Small intestine (tissue), 16 donors: ENCODE results near the gene UVSSA. TPM values are rescaled to one million over a fixed set of nuclear protein-coding genes. Genes with fewer than 3 reads are reported as not detected.

Experiments used
- DNase-seq, 2 donors: peaks; one replicate each; pipeline versions ENCODE4 v3.0.0 to v3.0.0-alpha.2; 2013
- FAIRE-seq: peaks from 2 replicates; lab custom pipeline; 2012; peaks lifted over from hg19 to GRCh38; lab: Jason Lieb, UNC
- H3K27ac ChIP-seq, 3 donors: one replicate each; pipeline ENCODE4 v1.5.1; 2013; ENCODE audit warnings: low read length in 2 of 3, mild to moderate bottlenecking in 2 of 3, control low read depth in 1 of 3, inconsistent platforms in 1 of 3, low read depth in 1 of 3, moderate library complexity in 1 of 3
- H3K27me3 ChIP-seq, 3 donors: one replicate each; pipeline ENCODE4 v1.6.1; 2013; ENCODE audit warnings: low read length in 3 of 3, inconsistent platforms in 1 of 3; ENCODE audit not compliant: control insufficient read depth in 3 of 3, insufficient read depth in 3 of 3
- H3K36me3 ChIP-seq, 3 donors: one replicate each; pipeline ENCODE4 v1.6.1; 2013; ENCODE audit warnings: low read length in 3 of 3, inconsistent platforms in 1 of 3, low read depth in 1 of 3, mild to moderate bottlenecking in 1 of 3, moderate library complexity in 1 of 3; ENCODE audit not compliant: control insufficient read depth in 3 of 3, insufficient read depth in 2 of 3
- H3K4me1 ChIP-seq, 3 donors: one replicate each; pipeline ENCODE4 v1.6.1; 2013; ENCODE audit warnings: low read length in 2 of 3, inconsistent platforms in 1 of 3, low read depth in 1 of 3, mild to moderate bottlenecking in 1 of 3, moderate library complexity in 1 of 3; ENCODE audit not compliant: control insufficient read depth in 3 of 3, insufficient read depth in 2 of 3
- H3K4me3 ChIP-seq, 3 donors: one replicate each; pipeline ENCODE4 v1.5.1; 2013; ENCODE audit warnings: low read length in 3 of 3, control low read depth in 1 of 3, inconsistent platforms in 1 of 3, low read depth in 1 of 3, mild to moderate bottlenecking in 1 of 3, moderate library complexity in 1 of 3
- H3K9me3 ChIP-seq, 2 donors: one replicate each; pipeline ENCODE4 v1.6.1; 2013; ENCODE audit warnings: low read depth in 1 of 2, low read length in 1 of 2; ENCODE audit not compliant: control insufficient read depth in 2 of 2, insufficient read depth in 1 of 2
- WGBS, 3 donors: extraction: QIAGEN DNeasy Blood & Tissue Kit; methylation state at CpG; one replicate each; pipeline ENCODE4 v1.1.7; 2013; 5-methylcytosine and 5-hydroxymethylcytosine counted together
- long read RNA-seq, 10 donors: transcript quantifications; one replicate each; lab custom pipeline, GENCODE V29; 2026
- polyA plus RNA-seq, 4 donors: library from polyadenylated mRNA; stranded (reverse) in 3 of 4; unstranded in 1 of 4; fragments of 200-250 nt in 3 of 4; fragments of 120-200 nt in 1 of 4; gene quantifications; one replicate each; pipeline versions ENCODE4 v1.2.1 to v1.2.3, GENCODE V29; 2013
- donor health status: healthy with polysubstance abuse.
- donor health status: control.
- donor health status: control.
- donor health status: Bipolar disorder and iron deficiency.
- donor health status: healthy.

The UVSSA gene, protein sequence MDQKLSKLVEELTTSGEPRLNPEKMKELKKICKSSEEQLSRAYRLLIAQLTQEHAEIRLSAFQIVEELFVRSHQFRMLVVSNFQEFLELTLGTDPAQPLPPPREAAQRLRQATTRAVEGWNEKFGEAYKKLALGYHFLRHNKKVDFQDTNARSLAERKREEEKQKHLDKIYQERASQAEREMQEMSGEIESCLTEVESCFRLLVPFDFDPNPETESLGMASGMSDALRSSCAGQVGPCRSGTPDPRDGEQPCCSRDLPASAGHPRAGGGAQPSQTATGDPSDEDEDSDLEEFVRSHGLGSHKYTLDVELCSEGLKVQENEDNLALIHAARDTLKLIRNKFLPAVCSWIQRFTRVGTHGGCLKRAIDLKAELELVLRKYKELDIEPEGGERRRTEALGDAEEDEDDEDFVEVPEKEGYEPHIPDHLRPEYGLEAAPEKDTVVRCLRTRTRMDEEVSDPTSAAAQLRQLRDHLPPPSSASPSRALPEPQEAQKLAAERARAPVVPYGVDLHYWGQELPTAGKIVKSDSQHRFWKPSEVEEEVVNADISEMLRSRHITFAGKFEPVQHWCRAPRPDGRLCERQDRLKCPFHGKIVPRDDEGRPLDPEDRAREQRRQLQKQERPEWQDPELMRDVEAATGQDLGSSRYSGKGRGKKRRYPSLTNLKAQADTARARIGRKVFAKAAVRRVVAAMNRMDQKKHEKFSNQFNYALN
- polyA plus RNA-seq = 10 to 100 TPM in 2 of 4 donors, 1 to 10 TPM in 2; 8.5 to 20.3 (median 9.8) TPM
- long read RNA-seq, donor 1 = 0 reads
- long read RNA-seq, donor 2, full-length matches to known transcripts = 2 of 2 reads
- long read RNA-seq, donor 2, partial matches to known transcripts = 0 of 2 reads
- long read RNA-seq, donor 2, other reads (novel, unspliced or antisense) = 0 of 2 reads
- long read RNA-seq, donor 3, full-length matches to known transcripts = 3 of 3 reads
- long read RNA-seq, donor 3, partial matches to known transcripts = 0 of 3 reads
- long read RNA-seq, donor 3, other reads (novel, unspliced or antisense) = 0 of 3 reads
- long read RNA-seq, donor 4 = 0 reads
- long read RNA-seq, donor 5, full-length matches to known transcripts = 5 of 5 reads
- long read RNA-seq, donor 5, partial matches to known transcripts = 0 of 5 reads
- long read RNA-seq, donor 5, other reads (novel, unspliced or antisense) = 0 of 5 reads
- long read RNA-seq, donor 6, full-length matches to known transcripts = 3 of 3 reads
- long read RNA-seq, donor 6, partial matches to known transcripts = 0 of 3 reads
- long read RNA-seq, donor 6, other reads (novel, unspliced or antisense) = 0 of 3 reads
- long read RNA-seq, donor 7 = 0 reads
- long read RNA-seq, donor 8, full-length matches to known transcripts = 1 of 1 reads
- long read RNA-seq, donor 8, partial matches to known transcripts = 0 of 1 reads
- long read RNA-seq, donor 8, other reads (novel, unspliced or antisense) = 0 of 1 reads
- long read RNA-seq, donor 9, full-length matches to known transcripts = 1 of 1 reads
- long read RNA-seq, donor 9, partial matches to known transcripts = 0 of 1 reads
- long read RNA-seq, donor 9, other reads (novel, unspliced or antisense) = 0 of 1 reads
- long read RNA-seq, donor 10, full-length matches to known transcripts = 2 of 2 reads
- long read RNA-seq, donor 10, partial matches to known transcripts = 0 of 2 reads
- long read RNA-seq, donor 10, other reads (novel, unspliced or antisense) = 0 of 2 reads

GRCh38 chr4:1346781-1347409, at the start of gene UVSSA:
Gene UVSSA (plus strand): TSS chr4:1347208. CDS start chr4:1348092, 884 bp downstream.
- DNase-seq (peak; percentile 99 to 100), FAIRE-seq (no peak)
- WGBS, 3 donors = 0 to 1% (median 0%) methylated on average over 46 to 76 of the region's 76 CpGs

GRCh38 chr4:1297456-1298325, 49.3 kb upstream of the UVSSA start:
- DNase-seq (no peak), FAIRE-seq (no peak)
- Histone ChIP-seq H3K9me3 (no peaks in the 10 kb centered on the region), H3K36me3 (peaks cover 8 to 63% (median 13%) of the 10 kb centered on the region in 3 donors), H3K4me3 (no peak overlapping the region), H3K27ac (no peak overlapping the region), H3K27me3 (no peaks in the 10 kb centered on the region), H3K4me1 (no peaks in the 10 kb centered on the region)
- 92 to 93% (median 92%) methylated on average over 30 to 32 of the region's 32 CpGs for WGBS, 3 donors

More at GRCh38 chr4:1346781-1347409, at the start of gene UVSSA:
- no peaks in the 10 kb centered on the region for H3K27me3 ChIP-seq
- H3K4me3 ChIP-seq = peak within 1 kb of the TSS; percentile 69 to 82 (median 82)
- H3K27ac ChIP-seq = peak within 1 kb of the TSS; percentile 97 to 99 (median 98)
- H3K36me3 ChIP-seq = peaks cover 0 to 18% (median 0%) of the 10 kb centered on the region in 3 donors
- H3K4me1 ChIP-seq = peaks cover 0 to 12% (median 3%) of the 10 kb centered on the region in 3 donors
- peaks cover 0 to 2% of the 10 kb centered on the region in 2 donors for H3K9me3 ChIP-seq

DNA sequence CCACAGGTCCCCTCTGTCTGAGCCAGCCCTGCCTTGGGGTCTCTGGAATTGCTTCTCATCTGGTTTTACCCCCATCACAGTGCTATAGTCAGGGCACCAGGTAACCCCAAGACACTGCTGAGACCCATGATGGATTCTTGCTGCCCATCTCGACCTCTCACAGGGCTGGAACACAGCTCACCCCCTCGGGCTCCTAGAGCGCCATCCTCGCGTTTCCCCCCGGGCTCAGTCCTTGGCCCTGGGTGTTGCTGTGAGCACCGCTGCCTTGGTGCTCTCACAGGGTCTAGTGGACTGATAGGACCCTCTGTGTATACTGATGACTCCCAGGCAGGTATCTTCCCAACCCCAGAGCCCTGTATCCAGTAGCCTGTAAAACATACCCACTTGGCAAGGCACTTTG, 48.5 kb upstream of the UVSSA start:
- Histone ChIP-seq H3K27me3 (no peaks in the 10 kb centered on the region), H3K36me3 (peaks cover 8 to 61% (median 13%) of the 10 kb centered on the region in 3 donors), H3K4me1 (no peaks in the 10 kb centered on the region), H3K27ac (no peak overlapping the region), H3K9me3 (no peaks in the 10 kb centered on the region), H3K4me3 (no peak overlapping the region)
- WGBS, 3 donors = 94 to 96% (median 96%) methylated on average over 7 of the region's 7 CpGs
- DNase-seq (no peak), FAIRE-seq (no peak)

GRCh38 chr4:1299301-1299860, 47.6 kb upstream of the UVSSA start:
- DNase-seq (no peak), FAIRE-seq (no peak)
- Histone ChIP-seq H3K4me3 (no peak overlapping the region), H3K4me1 (no peaks in the 10 kb centered on the region), H3K36me3 (peaks cover 11 to 58% (median 13%) of the 10 kb centered on the region in 3 donors), H3K27me3 (no peaks in the 10 kb centered on the region), H3K9me3 (no peaks in the 10 kb centered on the region), H3K27ac (no peak overlapping the region)
- WGBS, 3 donors = 82 to 89% (median 85%) methylated on average over 15 of the region's 15 CpGs

DNA sequence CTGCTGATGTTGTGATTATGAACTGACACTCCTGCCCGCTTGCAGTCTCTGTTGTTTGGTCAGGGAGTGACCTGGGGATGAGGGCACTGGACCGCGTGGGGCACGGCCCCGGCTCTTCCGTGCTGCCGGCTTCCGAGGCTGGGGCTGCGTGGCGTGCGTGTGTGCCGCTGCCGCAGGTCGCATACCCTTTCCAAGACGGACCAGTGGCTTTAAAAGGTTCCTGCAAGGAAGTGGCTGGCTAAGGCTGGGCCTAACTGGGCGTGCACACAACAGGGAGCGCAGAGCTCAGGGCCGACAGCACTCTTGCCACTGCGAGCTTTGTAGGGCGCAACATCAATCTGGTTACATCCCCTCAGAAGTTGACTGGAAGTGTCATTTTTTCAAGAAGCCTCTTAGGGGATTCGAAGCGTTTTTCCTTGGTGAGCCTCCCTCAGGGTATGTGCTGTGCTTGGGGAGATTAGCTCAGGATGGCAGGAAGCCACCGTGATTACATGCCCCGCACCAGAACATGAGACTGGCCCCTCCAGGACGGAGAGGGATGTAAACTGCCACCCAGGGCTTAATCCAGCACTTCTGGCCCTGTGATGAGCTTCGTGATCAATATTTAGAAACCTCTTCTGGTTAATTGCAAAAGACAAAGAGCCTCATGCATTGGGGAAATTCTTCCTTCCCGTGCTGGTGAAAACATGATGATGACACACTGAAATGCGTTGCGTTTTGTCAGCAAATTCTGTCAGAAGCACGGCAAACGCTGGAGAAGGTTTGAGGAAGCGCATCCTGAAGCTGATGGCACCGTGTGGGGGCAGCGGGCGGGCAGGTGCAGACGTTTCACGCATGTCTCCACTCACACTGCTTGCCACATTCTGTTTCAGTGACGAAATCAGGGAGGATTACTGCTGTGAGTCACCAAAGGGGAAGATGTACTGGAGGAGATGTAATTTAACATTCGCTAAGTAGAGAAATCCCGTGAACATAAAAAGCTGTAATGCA, 46.2 kb upstream of the UVSSA start:
- FAIRE-seq (no peak), DNase-seq (no peak)
- Histone ChIP-seq H3K9me3 (no peaks in the 10 kb centered on the region), H3K4me1 (peaks cover 0 to 6% (median 5%) of the 10 kb centered on the region in 3 donors), H3K36me3 (peaks cover 11 to 65% (median 13%) of the 10 kb centered on the region in 3 donors), H3K27me3 (no peaks in the 10 kb centered on the region), H3K27ac (peak overlapping the region in 1 of 3 donors; percentile 29), H3K4me3 (no peak overlapping the region)
- WGBS, 3 donors = 84 to 85% (median 85%) methylated on average over 40 of the region's 40 CpGs

GRCh38 chr4:1302159-1302558, 44.8 kb upstream of the UVSSA start:
- peaks cover 0 to 4% of the 10 kb centered on the region in 2 donors for H3K9me3 ChIP-seq
- WGBS, 3 donors = 48 to 67% (median 49%) methylated on average over 4 of the region's 4 CpGs
- no peak overlapping the region for H3K4me3 ChIP-seq
- FAIRE-seq = no peak
- peaks cover 3 to 14% (median 5%) of the 10 kb centered on the region in 3 donors for H3K4me1 ChIP-seq
- H3K36me3 ChIP-seq = peaks cover 5 to 61% (median 7%) of the 10 kb centered on the region in 3 donors
- no peak overlapping the region for H3K27ac ChIP-seq
- no peak for DNase-seq
- no peaks in the 10 kb centered on the region for H3K27me3 ChIP-seq
